ENCODE measurements around the gene EGFL7. TPM values are rescaled to one million over a fixed set of nuclear protein-coding genes. Genes with fewer than 3 reads are reported as not detected.
A peak's percentile ranks its signal among the peaks of the same experiment; 100 is the strongest.

Gene EGFL7
- total RNA-seq, 3 donors from 2014 or later = 15.9 to 43.4 (median 18.9) TPM

GRCh38 chr9:136674786-136675349 lies 12.2 kb downstream of the EGFL7 start:
- Histone ChIP-seq H3K9me3 (no peaks in the 10 kb centered on the region), H3K4me1 (ENCODE audit: low read depth) (peaks cover 24% of the 10 kb centered on the region), H3K36me3 (ENCODE audit: low read depth) (no peaks in the 10 kb centered on the region), H3K4me3 (no peak overlapping the region)
- intact Hi-C loops (cut with DNase I, micrococcal nuclease) = no loop called here
- TF ChIP-seq CTCF (IDR thresholded peaks at IDR 0.05) = no peak
- DNase-seq (peak; percentile 83 to 88 (median 88)), ATAC-seq (peak; percentile 74)

GRCh38 chr9:136675477-136676296 lies 13.0 kb downstream of the EGFL7 start:
- Histone ChIP-seq H3K36me3 (ENCODE audit: low read depth) (no peaks in the 10 kb centered on the region), H3K4me3 (no peak overlapping the region), H3K9me3 (no peaks in the 10 kb centered on the region), H3K4me1 (ENCODE audit: low read depth) (peaks cover 20% of the 10 kb centered on the region)
- DNase-seq (peak in 1 of 3 donors; percentile 46), ATAC-seq (peak; percentile 74)
- no peak for TF ChIP-seq CTCF (IDR thresholded peaks at IDR 0.05)
- intact Hi-C loops (cut with DNase I, micrococcal nuclease) = no loop called here

GRCh38 chr9:136676297-136676794 lies 13.6 kb downstream of the EGFL7 start:
- Histone ChIP-seq H3K4me3 (no peak overlapping the region), H3K36me3 (ENCODE audit: low read depth) (no peaks in the 10 kb centered on the region), H3K4me1 (ENCODE audit: low read depth) (peaks cover 18% of the 10 kb centered on the region), H3K9me3 (no peaks in the 10 kb centered on the region)
- ATAC-seq (no peak), DNase-seq (no peak)
- intact Hi-C loops (cut with DNase I, micrococcal nuclease) = no loop called here
- no peak for TF ChIP-seq CTCF (IDR thresholded peaks at IDR 0.05)

- no peak for ATAC-seq
- Histone ChIP-seq H3K36me3 (ENCODE audit: low read depth) (no peaks in the 10 kb centered on the region), H3K4me1 (ENCODE audit: low read depth) (peaks cover 15% of the 10 kb centered on the region), H3K9me3 (no peaks in the 10 kb centered on the region), H3K4me3 (no peak overlapping the region)
- no peak for TF ChIP-seq CTCF (IDR thresholded peaks at IDR 0.05)
- DNase-seq = no peak
- intact Hi-C loops (cut with DNase I, micrococcal nuclease) = no loop called here
Observed at GRCh38 chr9:136676920-136677686, 14.4 kb downstream of the EGFL7 start.

GRCh38 chr9:136678034-136678433 lies 15.3 kb downstream of the EGFL7 start:
- TF ChIP-seq CTCF (IDR thresholded peaks at IDR 0.05) = no peak
- no peak for DNase-seq
- no peak for ATAC-seq
- intact Hi-C loops (cut with DNase I, micrococcal nuclease) = no loop called here
- H3K4me3 ChIP-seq = no peak overlapping the region
- H3K9me3 ChIP-seq = no peaks in the 10 kb centered on the region
- H3K36me3 ChIP-seq (ENCODE audit: low read depth) = no peaks in the 10 kb centered on the region
- H3K4me1 ChIP-seq (ENCODE audit: low read depth) = peaks cover 15% of the 10 kb centered on the region

Measured in mucosa of descending colon (tissue), 3 donors.